Astrocyte of the spinal cord (primary cell): Measurements from ENCODE around the gene LRSAM1.
A peak's percentile ranks its signal among the peaks of the same experiment; 100 is the strongest.

ENCODE experiments used
- DNase-seq: peaks from one replicate; pipeline ENCODE4 v3.0.0; 2011; ENCODE audit warnings: low read depth, low spot score
- H3K4me3 ChIP-seq: 2 replicates; pipeline ENCODE4 v1.5.1; 2011; ENCODE audit warnings: low read depth, mild to moderate bottlenecking, low read length, moderate library complexity
- in situ Hi-C: cut with HindIII; loops from 2 replicates; pipeline ENCODE4 v1.10.0; 2017; ENCODE audit warnings: low sequenced_read_pairs
- TF ChIP-seq, protein P1 (sequence below): IDR thresholded peaks from 2 replicates; pipeline ENCODE4 v1.5.1; 2012; ENCODE audit warnings: low read depth, mild to moderate bottlenecking, low read length, inconsistent platforms

LRSAM1 gene

DNA sequence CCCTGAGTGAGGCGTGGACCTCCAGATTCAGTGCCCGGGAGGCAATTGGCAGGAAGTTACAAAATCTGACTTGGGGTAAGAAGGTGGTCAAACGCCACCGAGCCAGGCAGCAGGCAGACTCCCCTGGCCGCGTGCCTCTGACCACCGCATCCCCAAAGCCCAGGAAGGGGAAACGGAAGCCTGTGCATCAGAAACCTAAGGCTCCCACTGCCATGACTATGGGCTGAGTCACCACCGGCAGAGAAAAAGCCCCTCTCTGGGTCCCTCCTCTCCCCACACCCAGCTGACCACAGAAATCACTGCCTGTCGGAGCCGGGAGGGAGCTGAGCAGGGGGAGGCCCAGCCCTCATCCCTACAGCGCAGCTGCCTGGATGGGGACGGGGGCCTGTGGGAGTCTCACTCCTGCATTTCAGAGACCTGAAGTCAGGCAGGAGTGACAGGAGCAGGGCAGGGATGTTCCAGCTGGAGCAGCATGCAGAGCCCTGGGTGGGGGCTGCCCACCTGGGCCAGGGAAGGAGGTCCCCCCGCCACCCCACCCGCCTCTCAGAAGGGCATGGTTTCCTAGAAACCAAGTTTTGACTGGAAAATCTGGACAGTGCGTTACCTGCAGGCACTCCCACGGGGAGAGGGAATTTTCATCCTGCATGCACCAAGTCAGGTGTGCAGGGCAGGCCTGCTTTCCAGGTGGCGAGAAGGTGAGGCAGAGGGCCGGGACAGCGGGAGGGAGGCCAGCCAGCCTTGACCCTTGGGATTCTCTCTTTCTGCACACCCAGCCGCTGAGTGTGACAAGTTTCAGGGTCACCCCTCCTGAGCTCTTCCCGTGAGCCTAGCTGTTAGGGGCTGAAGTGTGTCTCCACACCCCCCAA is 68.2 kb downstream of the LRSAM1 start:
- peak; percentile 98 for DNase-seq
- in situ Hi-C loops = no loop called here
- no peak overlapping the region for H3K4me3 ChIP-seq
- TF ChIP-seq, protein P1, sequence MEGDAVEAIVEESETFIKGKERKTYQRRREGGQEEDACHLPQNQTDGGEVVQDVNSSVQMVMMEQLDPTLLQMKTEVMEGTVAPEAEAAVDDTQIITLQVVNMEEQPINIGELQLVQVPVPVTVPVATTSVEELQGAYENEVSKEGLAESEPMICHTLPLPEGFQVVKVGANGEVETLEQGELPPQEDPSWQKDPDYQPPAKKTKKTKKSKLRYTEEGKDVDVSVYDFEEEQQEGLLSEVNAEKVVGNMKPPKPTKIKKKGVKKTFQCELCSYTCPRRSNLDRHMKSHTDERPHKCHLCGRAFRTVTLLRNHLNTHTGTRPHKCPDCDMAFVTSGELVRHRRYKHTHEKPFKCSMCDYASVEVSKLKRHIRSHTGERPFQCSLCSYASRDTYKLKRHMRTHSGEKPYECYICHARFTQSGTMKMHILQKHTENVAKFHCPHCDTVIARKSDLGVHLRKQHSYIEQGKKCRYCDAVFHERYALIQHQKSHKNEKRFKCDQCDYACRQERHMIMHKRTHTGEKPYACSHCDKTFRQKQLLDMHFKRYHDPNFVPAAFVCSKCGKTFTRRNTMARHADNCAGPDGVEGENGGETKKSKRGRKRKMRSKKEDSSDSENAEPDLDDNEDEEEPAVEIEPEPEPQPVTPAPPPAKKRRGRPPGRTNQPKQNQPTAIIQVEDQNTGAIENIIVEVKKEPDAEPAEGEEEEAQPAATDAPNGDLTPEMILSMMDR = no peak

DNA sequence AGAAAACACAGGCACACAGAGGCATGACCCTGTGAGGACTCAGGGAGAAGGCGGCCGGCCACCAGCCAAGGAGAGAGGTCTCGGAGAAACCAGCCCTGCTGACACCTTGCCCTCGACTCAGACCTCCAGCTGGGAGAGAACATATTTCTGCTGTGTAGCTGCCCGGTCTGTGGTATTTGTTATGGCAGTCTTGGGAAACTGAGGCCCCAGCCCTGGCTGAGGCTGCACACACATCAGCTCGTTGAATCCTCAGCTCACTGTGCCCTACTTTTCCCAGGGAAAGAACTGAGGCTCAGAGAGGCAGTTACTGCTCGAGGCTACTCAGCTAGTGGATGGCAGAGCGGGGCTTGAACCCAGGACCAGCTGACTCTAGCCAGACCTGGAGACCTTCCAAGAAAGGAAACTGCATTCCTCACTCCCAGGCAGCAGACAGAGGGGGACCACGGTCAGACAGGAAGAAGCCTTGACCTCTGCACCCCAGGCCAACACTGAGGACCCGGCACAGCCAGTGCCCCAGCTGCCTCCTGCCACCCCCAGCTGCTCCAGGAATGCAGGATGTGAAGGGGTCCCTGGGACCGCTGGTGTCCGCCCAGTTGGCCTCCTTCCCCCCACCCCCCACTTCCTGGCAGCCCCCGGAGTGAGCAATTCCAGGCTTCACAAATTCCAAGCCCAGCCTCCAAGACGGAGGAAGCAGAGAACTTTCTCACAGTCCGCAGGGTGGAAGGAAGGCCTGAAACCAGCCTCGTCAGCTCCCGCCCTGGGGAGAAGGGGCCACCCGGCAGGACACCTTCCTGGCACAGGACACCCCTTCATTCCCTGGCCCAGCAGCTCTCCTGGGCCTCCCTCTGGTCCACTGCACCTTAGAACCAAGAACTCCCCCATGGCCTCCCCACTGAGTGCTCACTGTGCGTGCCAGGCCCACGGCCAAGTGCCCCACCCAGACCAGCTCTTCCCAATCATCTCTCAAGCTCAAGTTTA is 69.9 kb downstream of the LRSAM1 start:
- TF ChIP-seq, protein P1 = no peak
- peak; percentile 90 for DNase-seq
- H3K4me3 ChIP-seq = no peak overlapping the region
- in situ Hi-C loops = no loop called here

DNA sequence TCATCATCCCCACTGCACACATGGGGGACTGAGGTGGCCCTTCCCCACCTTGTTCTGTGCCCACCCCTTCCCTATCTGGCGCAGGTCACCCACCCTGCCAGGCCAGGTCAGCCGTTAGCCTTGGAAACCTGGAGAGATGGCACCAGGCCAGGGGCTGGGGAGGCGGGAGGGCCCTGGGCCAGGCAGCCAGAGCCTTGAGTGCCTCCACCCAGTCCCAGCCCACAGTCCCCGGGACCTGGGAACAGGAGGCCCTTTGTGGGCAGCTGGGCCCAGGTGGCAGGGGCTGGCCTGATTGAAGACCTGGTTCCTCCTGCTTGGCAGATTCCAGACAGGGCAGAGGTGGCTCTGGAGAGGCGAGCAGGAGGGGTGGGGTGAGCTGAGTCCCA is 70.6 kb downstream of the LRSAM1 start:
- TF ChIP-seq, protein P1 = no peak
- no peak for DNase-seq
- in situ Hi-C loops = no loop called here
- no peak overlapping the region for H3K4me3 ChIP-seq

DNA sequence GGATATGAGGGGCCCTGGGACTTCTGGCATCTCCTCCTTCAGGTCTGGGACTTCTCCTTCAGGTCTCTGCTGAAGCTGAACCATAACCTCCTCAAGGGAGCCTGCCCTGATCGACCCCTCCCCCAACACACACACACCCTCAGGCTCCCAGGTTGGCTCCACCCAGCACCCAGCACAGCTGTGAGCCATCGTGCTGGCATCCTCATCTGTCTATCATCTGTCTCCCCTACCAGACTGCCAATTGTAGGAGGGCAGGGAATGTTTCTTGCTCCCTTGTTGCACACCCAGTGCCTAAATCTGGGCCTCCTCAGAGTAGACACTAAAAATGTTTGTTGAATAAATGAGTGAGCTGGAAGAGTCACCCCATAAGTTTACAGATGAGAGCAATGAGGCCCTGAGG is 71.4 kb downstream of the LRSAM1 start:
- DNase-seq = no peak
- TF ChIP-seq, protein P1 = no peak
- H3K4me3 ChIP-seq = no peak overlapping the region
- in situ Hi-C loops = no loop called here

DNA sequence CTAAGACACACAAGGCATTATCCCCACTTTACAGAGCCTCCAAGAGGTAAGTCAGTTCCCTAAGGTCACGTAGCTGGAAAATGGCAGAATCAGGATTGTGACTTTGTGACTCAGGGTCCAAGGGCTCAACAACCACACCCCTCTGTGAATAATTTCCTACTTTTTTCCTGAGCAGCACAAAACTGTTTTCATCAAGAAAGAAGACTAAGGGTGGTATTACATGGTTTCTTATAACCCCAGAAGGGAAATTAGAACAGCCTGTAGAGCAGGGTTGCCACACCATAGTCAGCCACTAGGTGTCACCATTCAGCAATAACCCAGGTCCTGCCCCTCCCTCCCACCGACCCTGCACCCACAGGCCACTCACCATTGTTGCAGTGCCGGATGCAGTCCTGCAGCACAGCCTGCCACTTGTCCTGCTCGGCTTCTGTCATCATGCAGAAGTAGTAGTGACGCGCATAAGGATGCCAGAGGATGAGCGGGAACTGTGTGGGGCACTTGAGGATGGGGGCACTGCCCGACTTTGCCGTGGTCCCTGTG is 72.1 kb downstream of the LRSAM1 start:
- TF ChIP-seq, protein P1 = peak; percentile 61
- peak; percentile 41 for DNase-seq
- in situ Hi-C loops = no loop called here
- no peak overlapping the region for H3K4me3 ChIP-seq

DNA sequence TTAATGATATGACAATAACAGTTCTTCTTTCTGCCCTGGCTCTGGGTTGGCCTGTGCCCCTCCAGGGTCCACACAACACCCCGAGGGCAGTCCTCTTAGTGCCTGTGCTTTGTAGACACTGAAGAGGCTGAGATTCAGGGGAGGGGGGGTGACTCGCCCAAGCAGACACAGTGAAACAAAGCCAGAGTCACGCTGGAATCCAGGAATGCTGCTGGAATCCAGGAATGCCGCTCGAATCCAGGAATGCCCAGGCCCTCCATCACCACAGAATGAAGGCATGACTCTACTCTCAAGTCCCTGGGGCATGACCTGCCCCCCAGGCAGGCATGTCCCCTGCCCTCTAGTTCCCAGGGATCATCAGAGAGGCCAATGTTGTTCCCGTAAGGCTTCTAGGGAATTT is 73.1 kb downstream of the LRSAM1 start:
- in situ Hi-C loops = no loop called here
- TF ChIP-seq, protein P1 = no peak
- no peak for DNase-seq
- H3K4me3 ChIP-seq = no peak overlapping the region
